GM19328 (cell line): ENCODE data around the gene IRAG1.

Experiments used
- ATAC-seq: cut with Tn5 transposase; IDR thresholded peaks from one replicate; pipeline ENCODE4 v1.9.1; 2021; ENCODE audit warnings: mild to moderate bottlenecking, moderate library complexity; ENCODE audit not compliant: unreplicated experiment

Gene IRAG1

DNA sequence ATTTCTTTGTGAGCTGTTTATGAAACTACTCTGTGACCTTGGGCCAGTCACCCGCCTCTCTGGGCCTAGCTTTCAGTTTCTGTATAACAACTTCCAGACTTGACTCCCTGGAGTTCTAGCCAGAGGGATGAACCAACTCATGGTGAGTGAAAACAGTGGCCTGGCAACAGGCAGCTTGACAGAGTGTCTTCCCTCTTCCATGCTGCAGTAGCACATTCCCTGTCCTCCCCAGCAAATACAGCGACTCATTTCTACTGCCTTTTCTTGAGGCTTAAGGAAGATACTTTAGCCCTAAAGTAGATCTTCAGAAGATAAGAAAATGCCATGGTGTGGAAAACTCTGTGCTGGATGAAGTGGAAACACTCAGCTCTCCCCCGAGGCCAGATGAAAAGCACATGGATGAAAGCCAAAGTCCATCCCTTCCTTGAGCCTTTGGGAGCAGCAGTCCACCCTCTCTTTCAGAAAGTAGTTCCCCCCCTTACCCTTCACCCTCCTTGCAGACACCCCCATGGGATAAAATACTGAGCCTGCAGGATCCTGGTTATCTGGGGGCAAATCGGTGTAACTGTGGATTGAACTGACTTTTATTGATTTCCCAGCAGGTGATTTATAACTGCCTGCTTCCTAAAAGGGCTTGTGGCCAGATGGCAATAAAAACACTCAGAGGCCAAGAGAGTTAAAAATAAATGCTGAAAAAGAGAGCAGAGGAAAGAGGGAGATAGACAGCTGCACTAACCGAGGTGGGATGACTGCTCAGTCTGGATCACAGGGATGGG lies 24.1 kb downstream of the IRAG1 start:
- no peak for ATAC-seq

DNA sequence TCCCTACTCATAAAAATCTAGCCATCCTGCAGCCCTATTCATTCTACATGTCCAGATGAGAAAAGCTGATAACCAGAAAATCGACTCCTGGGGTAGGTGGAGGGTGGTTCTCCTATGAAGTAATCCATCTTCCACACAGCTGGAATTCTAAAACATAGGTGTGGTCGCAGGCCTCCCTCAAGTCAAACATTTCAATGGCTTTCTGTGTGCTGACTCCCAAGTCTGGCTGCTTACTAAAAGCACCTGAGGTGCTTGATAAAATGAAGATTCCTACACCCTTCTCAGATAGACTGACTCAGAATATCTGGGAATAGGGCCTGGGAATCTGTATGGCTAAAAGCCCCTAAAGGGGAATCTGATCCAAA lies 26.1 kb downstream of the IRAG1 start:
- ATAC-seq, result no peak

GRCh38 chr11:10666556-10667520 lies 26.7 kb downstream of the IRAG1 start:
- no peak for ATAC-seq

GRCh38 chr11:10664496-10664895 lies 29.1 kb downstream of the IRAG1 start:
- ATAC-seq, result no peak

GRCh38 chr11:10663990-10664389 lies 29.6 kb downstream of the IRAG1 start:
- ATAC-seq, result no peak

DNA sequence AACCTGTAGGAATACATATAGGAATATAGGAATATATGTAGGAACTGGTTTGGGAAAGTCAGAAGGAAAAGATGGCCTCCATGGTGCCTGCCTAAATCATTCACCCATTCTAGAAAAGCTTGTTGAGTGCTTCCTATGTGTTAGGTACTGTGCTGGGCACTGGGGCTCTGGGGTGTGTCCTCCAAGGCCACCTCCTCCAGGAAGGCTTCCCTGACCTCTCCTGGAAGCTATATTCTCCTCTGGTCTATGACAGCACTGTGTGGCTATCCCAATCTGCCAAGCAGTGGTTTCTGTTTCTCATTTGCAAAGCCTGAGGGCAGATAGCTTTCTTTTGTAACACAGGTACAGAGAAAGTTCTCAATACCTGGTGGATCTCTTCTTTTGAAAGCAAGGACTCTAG lies 30.2 kb downstream of the IRAG1 start:
- no peak for ATAC-seq

GRCh38 chr11:10660323-10660722 lies 33.2 kb downstream of the IRAG1 start:
- no peak for ATAC-seq

GRCh38 chr11:10659339-10660216 lies 34.0 kb downstream of the IRAG1 start:
- no peak for ATAC-seq

DNA sequence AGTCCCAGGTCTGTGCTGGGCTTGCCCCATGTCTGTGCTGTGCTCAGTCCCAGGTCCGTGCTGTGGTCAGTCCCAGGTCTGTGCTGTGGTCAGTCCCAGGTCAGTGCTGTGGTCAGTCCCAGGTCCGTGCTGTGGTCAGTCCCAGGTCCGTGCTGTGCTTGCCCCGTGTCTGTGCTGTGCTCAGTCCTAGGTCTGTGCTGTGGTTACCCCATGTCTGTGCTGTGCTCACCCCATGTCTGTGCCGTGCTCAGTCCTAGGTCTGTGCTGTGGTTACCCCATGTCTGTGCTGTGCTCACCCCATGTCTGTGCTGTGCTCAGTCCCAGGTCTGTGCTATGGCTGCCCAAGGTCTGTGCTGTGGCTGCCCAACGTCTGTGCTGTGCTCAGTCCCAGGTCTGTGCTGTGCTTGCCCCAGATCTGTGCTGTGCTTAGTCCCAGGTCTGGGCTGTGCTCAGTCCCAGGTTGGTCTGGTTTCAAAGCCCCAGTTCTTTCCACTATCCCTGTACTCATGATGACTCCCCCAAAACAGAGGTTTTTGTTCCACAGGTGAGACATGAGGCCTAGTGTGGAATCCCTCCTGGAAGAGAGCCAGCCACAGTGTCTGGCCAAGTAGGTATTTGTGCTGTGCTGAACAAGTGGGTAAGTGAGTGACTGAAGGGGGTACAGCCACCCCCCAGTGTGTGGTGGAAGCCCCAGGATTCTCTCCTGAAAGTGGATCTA lies 34.8 kb downstream of the IRAG1 start:
- ATAC-seq, result no peak

GRCh38 chr11:10657308-10658271 lies 36.0 kb downstream of the IRAG1 start:
- ATAC-seq, result no peak

GRCh38 chr11:10655943-10656576 lies 37.5 kb downstream of the IRAG1 start:
- ATAC-seq, result no peak

DNA sequence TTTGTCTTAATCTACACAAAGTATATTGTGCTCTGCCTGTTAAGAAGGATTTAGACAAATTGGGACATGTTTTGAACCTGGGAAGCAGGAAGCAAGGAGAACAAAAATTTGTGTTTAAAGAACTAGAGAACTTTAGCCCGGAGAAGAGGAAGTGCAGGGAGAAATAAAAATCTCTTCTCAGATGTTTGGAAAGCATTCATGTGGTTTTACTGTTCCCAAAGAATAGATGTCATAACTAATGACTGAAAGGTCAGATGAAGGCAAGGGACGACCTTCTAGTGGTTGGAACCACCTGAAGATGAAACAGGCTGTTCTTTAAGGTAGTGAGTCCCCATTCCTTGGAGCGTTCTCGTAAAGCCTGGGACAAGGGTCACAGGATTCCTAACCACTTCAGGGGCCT lies 38.3 kb downstream of the IRAG1 start:
- ATAC-seq, result no peak

DNA sequence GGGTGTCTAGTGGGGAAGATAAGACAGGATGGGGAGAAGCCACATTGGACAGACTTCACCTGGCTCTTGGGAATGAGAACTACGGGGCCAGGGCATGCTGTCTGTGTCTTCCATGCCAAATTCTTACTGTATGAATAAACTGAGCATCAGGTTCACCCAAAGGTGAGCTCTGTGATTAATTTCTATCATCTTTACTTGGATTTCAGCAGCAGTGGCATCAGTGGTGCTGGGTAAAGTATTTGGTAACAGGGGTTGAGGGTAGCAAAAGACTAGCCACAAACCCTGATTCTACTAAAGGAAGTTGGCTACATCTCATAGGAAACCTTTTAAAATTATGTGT lies 38.8 kb downstream of the IRAG1 start:
- ATAC-seq, result no peak

- no peak for ATAC-seq
These were observed 39.4 kb downstream of the IRAG1 start for GRCh38 chr11:10653946-10654810.

- ATAC-seq, result no peak
These were observed 40.3 kb downstream of the IRAG1 start for GRCh38 chr11:10653261-10653660.

- no peak for ATAC-seq
These were observed 41.7 kb downstream of the IRAG1 start for GRCh38 chr11:10651656-10652361.

- no peak for ATAC-seq
These were observed 42.9 kb downstream of the IRAG1 start for GRCh38 chr11:10650630-10651029.
